GM12878 (cell line): Measurements from ENCODE around the gene MAFF.

Experiments
- ATF2 ChIP-seq: IDR thresholded peaks from 2 replicates; pipeline ENCODE4 v1.6.1; 2012; ENCODE audit warnings: low read length, inconsistent platforms
- BCLAF1 ChIP-seq: fragments of 450-650 bp; IDR thresholded peaks from 2 replicates; pipeline ENCODE4 v1.6.1; 2017; ENCODE audit warnings: antibody characterized with exemption, mild to moderate bottlenecking, moderate library complexity
- EP300 ChIP-seq, 2 experiments: fragments of 150-350 bp in 1 of 2; IDR thresholded peaks; 2 replicates each; pipeline ENCODE4 v1.6.1; 2011 to 2012; ENCODE audit warnings: low read depth in 2 of 2, low read length in 2 of 2, borderline replicate concordance in 1 of 2, improper control_type of control experiment in 1 of 2, inconsistent platforms in 1 of 2; ENCODE audit not compliant: control insufficient read depth in 1 of 2
- EZH2 ChIP-seq: IDR thresholded peaks from 2 replicates; pipeline ENCODE4 v1.6.1; 2012; ENCODE audit warnings: low read depth, mild to moderate bottlenecking, control low read depth, inconsistent platforms, low read length, borderline replicate concordance; ENCODE audit not compliant: control insufficient read depth
- IRF3 ChIP-seq: fragments of 450-650 bp; IDR thresholded peaks from 2 replicates; pipeline ENCODE4 v1.6.1; 2014; ENCODE audit warnings: mild to moderate bottlenecking
- POLR2A ChIP-seq: IDR thresholded peaks from 2 replicates; pipeline ENCODE4 v1.6.1; 2011; ENCODE audit warnings: low read depth, mild to moderate bottlenecking, low read length
- POLR2AphosphoS5 ChIP-seq: IDR thresholded peaks from 2 replicates; pipeline ENCODE4 v1.6.1; 2011; ENCODE audit warnings: mild to moderate bottlenecking, low read length, inconsistent platforms
- POU2F2 ChIP-seq: IDR thresholded peaks from 3 replicates; pipeline ENCODE4 v1.6.1; 2011; ENCODE audit warnings: low read depth, mild to moderate bottlenecking, low read length, borderline replicate concordance
- RAD51 ChIP-seq: fragments of 450-650 bp; IDR thresholded peaks from 2 replicates; pipeline ENCODE4 v1.6.1; 2016; ENCODE audit warnings: moderate library complexity, mild to moderate bottlenecking, inconsistent platforms
- RBBP5 ChIP-seq: fragments of 200-600 bp; sonication (generic); conservative IDR thresholded peaks from 2 replicates; pipeline ENCODE4 v1.6.1; 2016
- RELA ChIP-seq: fragments of 450-650 bp; IDR thresholded peaks from 2 replicates; pipeline ENCODE4 v1.8.0; 2014; ENCODE audit warnings: borderline replicate concordance; ENCODE audit not compliant: partially characterized antibody
- TAF1 ChIP-seq: IDR thresholded peaks from 2 replicates; pipeline ENCODE4 v1.6.1; 2011; ENCODE audit warnings: mild to moderate bottlenecking, low read depth, low read length, borderline replicate concordance
- ZBED1 ChIP-seq: IDR thresholded peaks from 2 replicates; pipeline ENCODE4 v1.6.1; 2016; ENCODE audit warnings: borderline replicate concordance
- TF ChIP-seq, protein P1 (sequence below), 3 experiments: IDR thresholded peaks in 2 of 3; conservative IDR thresholded peaks in 1 of 3; 2 replicates each; pipeline ENCODE4 v1.5.1; 2011; ENCODE audit warnings: low read depth in 3 of 3, low read length in 3 of 3, mild to moderate bottlenecking in 3 of 3, control low read depth in 2 of 3, moderate library complexity in 2 of 3, inconsistent platforms in 1 of 3, mixed read lengths in 1 of 3; ENCODE audit not compliant: control insufficient read depth in 2 of 3, insufficient read depth in 1 of 3; ENCODE audit errors: extremely low read depth in 1 of 3

DNA sequence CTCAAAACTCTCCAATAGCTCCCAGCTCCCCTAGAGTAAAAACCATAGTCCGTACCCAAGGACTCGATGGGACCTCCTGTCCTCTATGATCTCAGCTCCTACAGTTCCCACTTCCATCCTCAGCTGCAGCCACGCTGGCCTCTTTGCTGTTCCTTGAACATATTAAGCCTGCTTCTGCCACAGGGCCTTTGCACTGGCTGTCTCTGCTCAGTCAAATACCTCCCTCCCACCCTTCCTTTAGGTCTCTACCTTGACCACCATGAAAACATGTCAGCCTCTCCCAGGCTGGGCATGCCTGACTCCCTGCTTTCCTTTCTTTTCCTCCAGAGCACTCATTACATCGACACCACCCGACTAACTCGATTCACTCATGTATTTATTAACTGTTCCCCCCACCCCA, 46.5 kb downstream of the MAFF start:
- no peak for TF ChIP-seq POLR2A
- TF ChIP-seq EZH2, result no peak
- TF ChIP-seq RBBP5, result no peak
- TF ChIP-seq, protein P1, sequence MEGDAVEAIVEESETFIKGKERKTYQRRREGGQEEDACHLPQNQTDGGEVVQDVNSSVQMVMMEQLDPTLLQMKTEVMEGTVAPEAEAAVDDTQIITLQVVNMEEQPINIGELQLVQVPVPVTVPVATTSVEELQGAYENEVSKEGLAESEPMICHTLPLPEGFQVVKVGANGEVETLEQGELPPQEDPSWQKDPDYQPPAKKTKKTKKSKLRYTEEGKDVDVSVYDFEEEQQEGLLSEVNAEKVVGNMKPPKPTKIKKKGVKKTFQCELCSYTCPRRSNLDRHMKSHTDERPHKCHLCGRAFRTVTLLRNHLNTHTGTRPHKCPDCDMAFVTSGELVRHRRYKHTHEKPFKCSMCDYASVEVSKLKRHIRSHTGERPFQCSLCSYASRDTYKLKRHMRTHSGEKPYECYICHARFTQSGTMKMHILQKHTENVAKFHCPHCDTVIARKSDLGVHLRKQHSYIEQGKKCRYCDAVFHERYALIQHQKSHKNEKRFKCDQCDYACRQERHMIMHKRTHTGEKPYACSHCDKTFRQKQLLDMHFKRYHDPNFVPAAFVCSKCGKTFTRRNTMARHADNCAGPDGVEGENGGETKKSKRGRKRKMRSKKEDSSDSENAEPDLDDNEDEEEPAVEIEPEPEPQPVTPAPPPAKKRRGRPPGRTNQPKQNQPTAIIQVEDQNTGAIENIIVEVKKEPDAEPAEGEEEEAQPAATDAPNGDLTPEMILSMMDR (IDR thresholded peaks at IDR 0.05 in 2 of 3, conservative IDR thresholded peaks at IDR 0.05 in 1 of 3; ENCODE audit: control insufficient read depth in 2 of 3, extremely low read depth in 1 of 3, insufficient read depth in 1 of 3, low read depth in 3 of 3, low read length in 3 of 3), result no peak
- no peak for TF ChIP-seq POU2F2
- TF ChIP-seq RELA, result no peak
- no peak for TF ChIP-seq TAF1
- no peak for TF ChIP-seq RAD51
- TF ChIP-seq POLR2AphosphoS5, result no peak
- TF ChIP-seq ATF2, result no peak
- TF ChIP-seq BCLAF1, result no peak
- TF ChIP-seq ZBED1, result no peak
- no peak for TF ChIP-seq IRF3
- no peak for TF ChIP-seq EP300 (IDR thresholded peaks at IDR 0.05; ENCODE audit: borderline replicate concordance in 1 of 2, control insufficient read depth in 1 of 2, low read depth in 2 of 2, low read length in 2 of 2)
